HG03139 (cell line): ENCODE results near the gene DIO1.
"Not testable (repeated sequence)": the region's sequence is repeated elsewhere in the genome, so short reads cannot be mapped to it uniquely, and the experiment has no call there.

Experiments
- ATAC-seq: cut with Tn5 transposase; IDR thresholded peaks from one replicate; pipeline ENCODE4 v1.9.1; 2021; ENCODE audit not compliant: unreplicated experiment

Gene DIO1

DNA sequence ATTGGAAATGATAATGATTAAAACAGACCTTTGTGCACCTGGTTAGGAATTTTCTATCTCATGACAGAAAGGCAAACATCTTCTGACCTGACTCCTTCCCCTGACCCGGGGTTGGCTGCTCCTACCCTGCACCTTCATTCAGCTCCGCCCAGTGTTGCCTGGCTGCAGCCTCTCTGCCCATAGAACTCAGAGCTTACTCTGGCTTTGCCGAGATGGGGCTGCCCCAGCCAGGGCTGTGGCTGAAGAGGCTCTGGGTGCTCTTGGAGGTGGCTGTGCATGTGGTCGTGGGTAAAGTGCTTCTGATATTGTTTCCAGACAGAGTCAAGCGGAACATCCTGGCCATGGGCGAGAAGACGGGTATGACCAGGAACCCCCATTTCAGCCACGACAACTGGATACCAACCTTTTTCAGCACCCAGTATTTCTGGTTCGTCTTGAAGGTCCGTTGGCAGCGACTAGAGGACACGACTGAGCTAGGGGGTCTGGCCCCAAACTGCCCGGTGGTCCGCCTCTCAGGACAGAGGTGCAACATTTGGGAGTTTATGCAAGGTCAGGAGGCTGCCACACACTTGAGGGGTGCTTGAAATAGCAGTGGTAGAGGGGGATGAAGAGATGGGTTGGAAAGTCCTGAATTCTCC, at the start of gene DIO1:
TSS of gene DIO1 (plus strand) at position 189 of the 638 bp plus-strand sequence. CDS start at position 213, 24 bp downstream.
- ATAC-seq = no peak

DNA sequence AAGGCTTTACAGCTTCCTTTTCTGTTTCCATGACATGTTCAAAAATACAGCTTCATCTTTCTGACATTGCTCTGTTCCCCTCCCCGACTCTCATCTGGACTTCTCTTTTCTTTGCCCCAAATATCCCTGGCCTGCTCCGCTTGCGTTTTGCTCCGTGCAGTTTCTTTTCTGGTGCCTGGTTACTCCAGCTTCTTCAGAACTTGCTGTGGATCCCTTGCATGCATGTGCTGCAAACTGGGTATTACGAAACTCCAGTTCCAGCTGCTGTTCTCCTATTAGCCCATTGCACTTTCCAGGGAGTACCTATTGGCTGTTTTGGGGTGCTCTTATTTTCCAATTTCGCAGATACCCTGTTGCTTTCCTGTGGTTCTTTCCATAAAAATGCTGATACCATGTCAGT, 46.0 kb upstream of the DIO1 start:
- no peak for ATAC-seq

DNA sequence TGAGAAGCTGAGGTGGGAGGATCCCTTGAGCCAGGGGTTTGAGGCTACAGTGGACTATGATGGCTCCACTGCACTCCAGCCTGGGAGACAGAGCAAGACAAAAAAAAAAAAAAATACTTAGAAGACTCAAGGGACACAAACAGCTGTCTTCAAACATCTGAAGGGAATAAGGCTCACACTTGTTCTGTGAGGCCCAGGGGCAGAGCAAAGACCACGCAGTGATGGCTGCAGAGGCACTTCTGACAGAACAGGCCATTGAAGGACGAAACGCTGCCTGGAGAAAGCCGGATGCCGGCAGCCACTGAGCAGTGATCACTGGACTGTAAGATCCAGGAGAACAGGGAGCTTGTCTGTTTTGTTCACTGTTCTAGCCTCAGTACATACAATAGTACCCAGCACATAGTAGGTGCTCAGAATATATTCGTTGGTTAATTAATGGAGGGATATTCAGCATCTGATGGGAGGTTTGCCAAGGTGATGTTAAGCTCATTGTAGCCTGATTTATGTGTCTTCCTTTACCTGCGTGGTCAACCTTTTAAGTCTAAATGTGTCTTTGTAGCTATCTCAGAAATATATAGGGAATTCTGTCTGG, 43.8 kb upstream of the DIO1 start:
- no peak for ATAC-seq

DNA sequence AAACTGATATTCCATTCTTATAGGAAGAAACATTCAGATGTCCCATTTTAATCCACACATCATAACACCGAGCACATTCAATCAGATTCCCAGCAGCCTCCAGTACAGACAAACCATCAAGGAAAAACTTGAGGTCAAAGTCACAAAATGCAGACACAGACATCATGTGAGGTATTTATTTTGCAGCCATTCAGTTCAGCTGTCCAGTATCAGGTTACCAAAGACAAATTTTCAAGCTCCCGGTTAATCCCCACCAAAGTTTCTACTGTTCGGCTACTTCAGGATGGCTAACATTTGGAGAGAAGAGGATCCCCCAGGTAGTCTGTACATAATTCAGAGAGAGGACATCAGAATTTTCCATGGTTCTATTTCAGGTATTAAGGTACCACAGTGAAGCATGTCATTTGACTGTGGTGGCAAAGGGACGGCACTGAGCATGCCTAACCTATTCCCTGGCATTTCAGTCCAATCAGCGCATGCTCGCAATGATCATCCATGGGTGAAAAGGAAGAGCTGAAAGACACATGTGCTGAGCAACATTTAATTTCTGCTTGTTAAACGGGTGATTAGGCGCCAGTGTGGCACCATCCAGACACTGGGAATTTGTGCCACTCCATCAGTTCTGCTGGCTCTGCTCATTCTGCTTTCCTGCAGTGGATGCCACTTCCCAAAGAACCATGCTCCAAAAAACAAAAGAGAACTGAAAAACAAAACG, 42.3 kb upstream of the DIO1 start:
- ATAC-seq = no peak

DNA sequence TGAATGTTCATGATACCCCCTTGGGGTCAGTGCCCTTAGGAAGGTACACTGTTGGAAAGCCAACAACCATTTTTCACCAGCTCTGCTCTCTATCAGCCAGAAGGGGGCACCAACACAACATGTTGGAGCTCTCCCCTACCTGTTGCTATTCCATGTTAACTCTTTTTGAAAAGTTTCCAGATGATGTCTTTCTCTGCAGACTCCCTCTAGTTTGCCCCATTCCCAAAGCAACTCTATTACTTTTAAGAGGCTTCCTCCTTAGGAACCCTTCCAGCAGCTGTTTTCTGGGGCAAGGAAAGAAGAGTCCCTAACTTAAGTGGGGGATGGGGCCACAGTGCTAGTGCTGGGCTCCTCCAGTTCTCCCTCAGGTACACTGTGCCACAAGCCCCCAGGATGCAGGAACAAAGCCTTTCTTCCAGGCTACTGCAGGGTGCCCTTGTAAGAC, 33.0 kb upstream of the DIO1 start:
- ATAC-seq = no peak

DNA sequence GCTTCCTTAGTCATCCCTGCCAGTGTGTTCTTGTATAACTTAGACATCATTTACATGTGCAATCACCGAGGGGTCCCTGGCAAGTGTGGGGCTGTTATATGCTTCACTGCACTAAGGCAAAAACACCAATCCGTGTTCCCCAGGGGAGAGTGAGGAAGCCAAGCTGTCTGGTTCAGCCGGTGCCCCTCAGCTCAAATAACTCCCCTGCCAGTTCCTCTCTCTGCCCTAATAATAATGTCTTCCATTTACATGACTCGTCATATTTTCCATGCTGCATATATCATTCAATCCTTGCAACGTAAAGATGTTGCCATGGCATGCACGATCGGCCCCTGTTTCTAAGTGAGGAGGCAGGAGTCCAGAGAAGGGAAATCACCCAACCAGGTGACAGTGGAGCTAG, 31.5 kb upstream of the DIO1 start:
- no peak for ATAC-seq

DNA sequence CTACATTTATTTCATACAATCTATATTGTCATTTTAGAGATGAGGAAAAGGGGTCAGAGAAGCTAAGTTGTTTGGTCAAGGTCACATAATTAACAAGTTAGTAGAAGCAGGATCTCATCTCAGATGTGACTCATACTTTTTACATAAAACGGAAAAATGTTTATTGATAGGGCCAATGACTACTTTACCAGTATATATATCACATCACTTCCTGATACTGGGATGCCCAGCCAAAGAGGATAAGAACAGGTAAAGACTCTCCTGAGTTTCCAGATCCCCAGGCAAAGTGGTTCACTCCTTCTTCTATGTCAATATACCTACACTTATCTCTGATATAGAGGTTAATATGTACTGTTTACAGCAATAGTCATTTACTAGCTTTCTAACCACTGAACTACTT, 25.4 kb upstream of the DIO1 start:
- ATAC-seq = no peak

DNA sequence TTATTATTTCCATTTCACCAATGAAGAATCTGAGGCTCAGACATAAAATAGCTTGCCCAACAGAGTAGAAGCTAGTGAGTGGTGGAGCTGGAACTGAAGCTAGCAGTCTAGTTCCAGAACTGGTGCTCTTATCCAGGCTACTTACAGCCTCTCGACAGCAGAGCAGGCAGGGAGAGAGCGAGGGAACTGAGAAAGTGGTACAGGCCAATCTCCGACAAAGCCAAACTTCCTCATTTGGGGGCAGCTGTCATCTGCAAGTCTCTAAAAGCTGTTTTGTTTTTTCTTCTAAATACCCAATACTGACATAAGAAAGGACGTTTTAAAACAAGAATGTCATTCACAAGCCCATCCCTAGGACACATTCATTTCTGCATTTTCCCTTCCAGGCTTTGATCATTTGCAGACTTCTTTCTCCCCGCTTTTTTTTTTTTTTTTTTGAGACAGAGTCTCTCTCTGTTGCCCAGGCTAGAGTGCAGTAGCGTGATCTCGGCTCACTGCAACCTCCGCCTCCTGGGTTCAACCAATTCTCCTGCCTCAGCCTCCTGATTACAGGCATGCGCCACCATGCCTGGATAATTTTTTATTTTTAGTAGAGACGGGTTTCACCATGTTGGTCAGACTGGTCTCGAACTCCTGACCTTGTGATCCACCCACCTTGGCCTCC, 24.4 kb upstream of the DIO1 start:
- ATAC-seq = no peak

DNA sequence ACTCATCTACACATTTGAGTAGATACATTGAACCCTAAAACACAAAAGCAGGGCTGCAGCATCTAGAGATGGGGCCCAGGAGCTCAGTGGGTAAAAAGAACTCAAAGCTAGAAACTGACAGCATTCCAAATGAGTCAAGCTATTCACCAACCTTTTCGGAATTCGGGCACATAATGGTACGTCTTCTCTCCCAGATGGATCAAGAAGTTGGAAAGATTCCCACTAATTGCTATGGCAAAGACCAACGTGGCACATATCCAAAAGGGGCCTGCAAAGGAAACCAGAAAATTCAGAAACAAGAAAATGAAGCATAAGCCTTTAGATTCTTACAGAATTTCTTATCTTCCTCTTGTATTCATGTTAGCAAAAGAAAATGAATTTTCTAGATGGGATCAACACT, 22.8 kb upstream of the DIO1 start:
- no peak for ATAC-seq

DNA sequence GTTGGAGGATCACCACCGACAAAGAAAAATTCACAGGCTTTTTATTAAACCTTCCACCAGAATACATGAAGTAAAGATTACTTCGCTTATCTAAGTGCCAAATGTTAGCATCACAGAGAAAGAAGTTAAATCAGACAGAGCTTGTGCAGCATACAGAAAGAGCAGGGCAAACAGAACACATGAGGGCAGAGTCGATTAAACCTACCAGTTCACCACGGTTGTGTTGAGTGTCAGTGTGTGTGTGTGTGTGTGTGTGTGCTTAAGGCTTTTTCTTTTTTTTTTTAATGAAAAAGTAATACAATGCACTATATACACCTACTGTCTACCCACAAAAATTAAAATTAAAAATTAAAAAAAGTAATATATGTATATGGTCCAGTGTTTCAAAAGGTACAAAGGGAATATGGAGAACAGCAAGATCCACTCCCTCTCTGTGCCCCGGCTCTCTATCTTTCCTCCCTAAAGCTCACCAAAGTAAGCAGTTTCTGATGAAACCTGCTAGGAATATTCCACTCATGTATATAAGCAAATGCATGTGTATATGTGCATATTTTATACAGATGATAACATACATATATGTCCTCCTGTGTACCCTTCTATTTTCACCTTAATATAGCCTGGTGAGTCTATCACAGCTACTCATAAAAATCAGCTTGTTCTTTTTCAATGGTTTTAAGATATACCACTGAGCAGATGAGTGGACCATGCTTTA, 22.1 kb upstream of the DIO1 start:
- ATAC-seq = no peak

DNA sequence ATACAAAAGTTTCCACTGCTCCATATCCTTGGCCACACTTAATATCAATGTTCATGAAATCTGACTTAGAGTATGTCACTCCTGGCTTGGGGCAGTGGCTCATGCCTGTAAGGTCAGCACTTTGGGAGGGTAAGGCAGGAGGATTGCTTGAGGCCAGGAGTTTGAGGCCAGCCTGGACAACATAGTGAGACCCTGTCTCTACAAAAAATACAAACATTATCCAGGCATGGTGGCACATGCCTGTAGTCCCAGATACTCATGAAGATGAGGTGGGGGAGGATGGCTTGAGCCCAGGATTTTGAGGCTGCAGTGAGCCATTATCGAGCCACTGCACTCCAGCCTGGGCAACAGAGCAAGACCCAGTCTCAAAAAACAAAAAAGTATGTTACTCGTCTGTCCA, 18.8 kb upstream of the DIO1 start:
- ATAC-seq = not testable (repeated sequence)

DNA sequence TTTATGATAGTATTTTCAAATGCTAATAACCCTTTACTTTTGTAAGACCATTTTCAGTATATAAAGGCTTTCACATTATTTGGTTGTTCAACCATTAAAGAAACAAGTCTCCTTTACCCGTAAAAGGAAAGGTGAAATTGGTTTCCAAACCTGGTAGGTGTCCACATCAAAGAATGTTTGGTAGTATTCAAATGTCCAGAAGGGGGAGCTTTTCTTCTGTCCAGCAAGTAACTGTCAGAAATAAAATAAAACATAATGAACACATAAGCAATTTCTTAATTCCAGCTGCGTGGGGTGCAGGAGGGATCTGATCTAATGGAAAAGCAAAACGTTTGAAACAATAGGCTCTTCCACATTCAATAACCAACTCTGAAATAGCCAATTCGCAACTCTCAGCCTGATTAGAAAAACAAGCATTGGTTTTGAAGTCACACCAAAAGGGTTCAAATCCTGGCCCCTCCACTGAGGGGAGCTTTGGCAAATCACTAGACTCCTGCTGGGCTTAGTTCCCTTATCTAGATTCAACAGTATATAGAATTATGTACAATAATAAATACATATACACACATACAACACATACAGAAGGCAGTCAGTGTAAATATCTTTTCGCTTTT, 15.4 kb upstream of the DIO1 start:
- ATAC-seq = no peak

DNA sequence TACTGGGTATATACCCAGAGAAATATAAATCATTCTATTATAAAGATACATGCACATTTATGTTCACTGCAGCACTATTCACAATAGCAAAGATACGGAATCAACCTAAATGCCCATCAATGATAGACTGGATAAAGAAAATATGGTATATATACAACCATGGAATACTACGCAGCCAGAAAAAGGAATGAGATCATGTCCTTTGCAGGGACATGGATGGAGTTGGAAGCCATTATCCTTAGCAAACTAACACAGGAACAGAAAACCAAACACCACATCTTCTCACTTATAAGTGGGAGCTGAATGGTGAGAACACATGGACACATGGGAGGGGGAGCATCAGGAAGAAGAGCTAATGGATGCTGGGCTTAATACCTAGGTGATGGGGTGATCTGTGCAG, 12.1 kb upstream of the DIO1 start:
- ATAC-seq = not testable (repeated sequence)

DNA sequence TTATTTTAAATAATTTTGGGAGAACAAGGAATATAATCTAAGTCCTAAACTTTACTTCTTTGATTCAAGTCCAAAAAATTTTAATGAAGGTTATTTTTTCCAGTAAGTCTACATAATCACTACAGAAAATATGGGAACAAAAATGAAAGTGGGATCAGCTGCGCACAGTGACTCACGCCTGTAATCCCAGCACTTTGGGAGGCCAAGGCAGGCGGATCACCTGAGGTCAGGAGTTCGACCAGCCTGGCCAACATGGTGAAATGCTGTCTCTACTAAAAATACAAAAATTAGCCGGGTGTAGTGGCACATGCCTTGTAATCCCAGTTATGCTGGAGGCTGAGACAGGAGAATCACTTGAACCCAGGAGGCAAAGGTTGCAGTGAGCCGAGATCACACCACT, 10.4 kb upstream of the DIO1 start:
- ATAC-seq = not testable (repeated sequence)

DNA sequence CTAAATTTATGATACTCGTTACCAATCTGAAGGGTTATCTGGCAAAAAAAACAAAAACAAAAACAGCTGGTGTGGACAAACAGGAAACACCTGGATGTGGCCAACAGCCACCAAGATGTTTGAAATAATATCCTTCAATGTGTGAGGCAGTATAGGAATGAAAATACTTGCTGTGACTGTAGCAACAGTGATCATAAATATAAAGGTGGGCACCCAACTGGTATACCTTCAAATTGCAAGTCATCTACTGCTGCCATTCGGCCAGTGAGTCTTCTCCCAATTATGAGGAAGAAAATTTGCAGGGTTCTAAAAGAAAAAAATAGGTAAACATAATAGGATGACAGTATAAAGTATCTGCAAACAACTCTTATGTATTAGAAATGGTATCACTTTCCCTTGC, 5.3 kb upstream of the DIO1 start:
- ATAC-seq = no peak

DNA sequence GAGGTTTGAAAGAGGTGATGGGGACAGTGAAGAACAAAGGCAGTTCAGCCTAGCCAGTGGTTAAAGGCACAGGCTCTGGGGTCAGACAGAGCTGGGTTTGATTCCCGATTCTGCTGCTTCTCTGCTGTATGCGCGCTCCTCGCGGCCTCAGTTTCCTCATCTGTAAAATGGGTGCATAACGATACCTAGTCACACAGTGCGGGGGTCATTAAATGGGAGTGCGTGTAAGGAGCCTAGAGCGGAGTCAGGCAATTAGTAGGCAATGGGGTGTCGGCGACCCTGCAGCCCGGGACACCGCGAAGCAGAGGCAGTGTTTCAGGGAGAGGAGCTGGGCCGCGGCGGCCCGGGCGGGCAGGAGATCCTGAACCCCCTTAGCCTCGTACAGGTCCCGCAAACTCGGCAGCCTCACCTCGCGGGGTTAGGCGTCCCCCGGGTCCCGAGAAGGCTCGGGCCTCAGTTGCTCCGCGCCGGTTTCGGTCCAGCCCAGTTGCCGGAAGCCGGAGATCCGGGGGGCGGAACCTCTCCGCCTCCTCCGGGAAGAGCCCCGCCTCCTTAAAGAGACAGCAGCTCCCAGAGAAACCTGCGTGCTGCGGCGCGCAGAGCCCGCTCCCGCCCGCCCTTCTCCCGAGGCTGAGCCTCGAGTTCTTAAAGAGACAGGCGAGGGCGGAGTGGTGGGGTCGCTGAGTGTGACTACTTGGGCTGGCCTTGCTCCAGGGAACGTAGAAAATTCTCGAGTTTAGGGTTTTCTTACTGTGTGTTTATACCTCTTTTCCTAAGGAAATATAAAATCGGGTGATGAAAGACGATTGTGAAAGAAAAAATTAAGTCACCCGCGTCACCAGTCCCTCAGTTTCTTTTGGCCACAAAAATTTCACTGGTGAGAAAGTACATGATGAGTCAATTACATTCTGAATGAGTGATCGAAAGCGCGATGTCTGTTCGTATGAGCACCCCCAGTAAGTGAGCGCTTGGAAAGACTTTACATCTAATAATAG, 4.4 kb upstream of the DIO1 start, which contains the start of gene YIPF1:
TSS of gene YIPF1 (minus strand) at position 494 of the 995 bp plus-strand sequence. CDS start 860 bp downstream, outside the sequence.
- ATAC-seq = peak; percentile 96

DNA sequence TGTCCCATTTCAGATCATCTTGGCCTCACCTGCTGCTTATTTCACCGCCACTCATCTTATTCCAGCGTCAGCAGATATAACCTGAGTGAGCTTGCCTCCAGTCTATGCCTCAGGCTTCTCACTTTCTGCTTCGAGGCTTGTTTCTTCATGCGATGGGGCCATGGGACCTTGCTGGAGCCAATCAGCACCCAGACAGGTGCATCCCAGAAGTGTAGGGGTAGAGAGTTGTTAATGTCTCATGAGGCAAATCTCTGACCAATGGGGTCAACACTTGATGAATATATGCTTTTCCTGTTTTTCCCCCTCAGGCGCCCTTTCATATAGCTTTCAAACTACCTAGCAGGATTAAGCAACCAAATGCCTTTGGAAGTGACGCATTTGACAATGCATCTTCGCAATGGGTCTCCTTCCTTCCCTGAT, 3.5 kb upstream of the DIO1 start:
- no peak for ATAC-seq

DNA sequence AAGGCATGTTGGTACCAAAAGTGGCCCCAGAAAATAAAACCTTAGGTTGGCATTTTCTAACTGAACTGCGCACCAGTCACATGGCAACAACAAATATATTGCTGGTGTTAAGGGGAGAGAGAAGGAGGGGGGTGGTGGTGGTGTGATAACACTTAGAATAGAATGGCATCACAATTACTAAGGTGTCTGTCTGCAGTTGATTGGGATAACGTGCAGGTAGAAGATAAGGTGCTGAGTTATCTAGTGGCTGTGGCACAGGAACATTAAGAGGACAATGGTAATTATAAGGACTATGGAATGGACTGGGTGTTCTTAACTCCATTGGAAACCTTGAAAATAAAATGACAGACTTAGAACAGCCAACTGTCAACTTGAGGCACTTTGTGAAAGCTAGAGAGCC, 3.0 kb upstream of the DIO1 start:
- no peak for ATAC-seq

DNA sequence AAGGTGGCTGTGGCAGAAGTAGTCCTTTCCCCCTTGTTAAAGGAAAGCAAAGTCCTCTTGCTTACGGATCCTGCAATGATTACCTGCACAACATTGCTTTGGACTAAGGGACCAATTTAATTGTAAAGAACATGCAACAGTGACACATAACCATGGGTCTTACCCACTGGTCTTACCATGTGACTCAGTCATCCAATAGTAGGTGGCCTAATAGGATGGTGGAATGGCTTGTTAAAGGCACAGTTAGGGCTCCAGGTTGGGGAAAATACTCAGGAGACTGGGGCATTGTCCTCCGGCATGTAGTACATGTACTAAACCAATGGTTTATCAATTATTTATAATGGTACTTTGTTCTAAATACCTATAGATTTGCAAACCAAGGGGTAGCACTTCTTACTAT, 2.3 kb upstream of the DIO1 start:
- ATAC-seq = no peak
